Astrocyte of the spinal cord (primary cell): ENCODE data around the gene P4HA2.

ENCODE experiments used
- DNase-seq: peaks from one replicate; pipeline ENCODE4 v3.0.0; 2011; ENCODE audit warnings: low read depth, low spot score
- H3K4me3 ChIP-seq: 2 replicates; pipeline ENCODE4 v1.5.1; 2011; ENCODE audit warnings: low read depth, mild to moderate bottlenecking, low read length, moderate library complexity
- CTCF ChIP-seq: IDR thresholded peaks from 2 replicates; pipeline ENCODE4 v1.5.1; 2012; ENCODE audit warnings: low read depth, mild to moderate bottlenecking, low read length, inconsistent platforms
- in situ Hi-C: cut with HindIII; loops from 2 replicates; pipeline ENCODE4 v1.10.0; 2017; ENCODE audit warnings: low sequenced_read_pairs

P4HA2 gene

DNA sequence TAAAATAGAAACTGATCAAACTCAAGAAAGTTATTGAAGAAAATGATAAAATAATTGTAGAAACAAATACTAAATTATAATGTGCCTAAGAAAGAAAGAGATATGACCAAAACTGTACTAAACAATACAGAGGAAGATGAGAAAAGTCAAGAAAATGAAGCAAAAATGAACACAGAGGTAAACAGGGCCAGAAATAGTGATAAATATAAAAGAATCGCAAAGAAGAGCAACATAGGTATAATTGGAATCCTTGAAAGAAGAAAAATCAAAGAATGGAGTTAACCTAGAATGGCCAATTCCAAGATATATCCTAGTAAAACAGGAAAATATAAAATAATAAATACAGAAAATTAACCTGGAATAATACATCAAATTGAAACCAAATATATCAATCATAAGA, 84.5 kb downstream of the P4HA2 start:
- in situ Hi-C loops = no loop called here
- no peak for TF ChIP-seq CTCF
- peak; percentile 1 for DNase-seq
- no peak overlapping the region for H3K4me3 ChIP-seq

DNA sequence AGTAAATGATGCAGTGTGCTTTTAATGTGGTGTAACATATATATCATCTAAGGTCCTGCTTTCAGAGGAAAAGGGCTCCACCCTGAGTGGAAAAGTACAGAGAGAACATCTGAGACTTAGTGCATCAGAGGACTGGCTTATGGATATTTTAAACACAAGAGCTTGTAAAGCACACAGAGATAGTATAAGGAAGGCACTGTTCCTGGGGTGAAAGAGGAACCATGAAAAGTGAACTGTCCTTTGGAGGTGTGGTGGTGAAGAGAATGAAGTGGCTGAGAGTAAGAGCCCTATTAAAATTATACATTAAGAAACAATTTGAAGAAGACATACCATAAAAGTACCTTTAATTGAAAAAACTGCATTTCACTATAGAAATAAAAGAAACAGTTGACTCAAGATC, 85.2 kb downstream of the P4HA2 start:
- TF ChIP-seq CTCF = no peak
- no peak overlapping the region for H3K4me3 ChIP-seq
- in situ Hi-C loops = no loop called here
- no peak for DNase-seq
